Measurements from ENCODE around the gene BRI3.
"Not testable (repeated sequence)": the region's sequence is repeated elsewhere in the genome, so short reads cannot be mapped to it uniquely, and the experiment has no call there.

Gene BRI3

GRCh38 chr7:98315318-98315993 lies 34.0 kb downstream of the BRI3 start:
- no peak for DNase-seq (ENCODE audit: low read depth)

GRCh38 chr7:98315994-98316527 lies 34.6 kb downstream of the BRI3 start:
- not testable (repeated sequence) for DNase-seq (ENCODE audit: low read depth)

- DNase-seq (ENCODE audit: low read depth), result no peak
These were observed 36.0 kb downstream of the BRI3 start for GRCh38 chr7:98317366-98318040.

- no peak for DNase-seq (ENCODE audit: low read depth)
These were observed 37.7 kb downstream of the BRI3 start for GRCh38 chr7:98319176-98319575.

- DNase-seq (ENCODE audit: low read depth), result no peak
These were observed 39.8 kb downstream of the BRI3 start for GRCh38 chr7:98321301-98321700.

- no peak for DNase-seq (ENCODE audit: low read depth)
These were observed 41.1 kb downstream of the BRI3 start for GRCh38 chr7:98322331-98323270.

- no peak for DNase-seq (ENCODE audit: low read depth)
These were observed 42.3 kb downstream of the BRI3 start for GRCh38 chr7:98323597-98324322.

- no peak for DNase-seq (ENCODE audit: low read depth)
These were observed 43.3 kb downstream of the BRI3 start for GRCh38 chr7:98324782-98325181.

GRCh38 chr7:98329100-98329790 lies 47.8 kb downstream of the BRI3 start:
- DNase-seq (ENCODE audit: low read depth), result no peak

- no peak for DNase-seq (ENCODE audit: low read depth)
These were observed 48.4 kb downstream of the BRI3 start for GRCh38 chr7:98329791-98330373.

- no peak for DNase-seq (ENCODE audit: low read depth)
These were observed 49.5 kb downstream of the BRI3 start for GRCh38 chr7:98330926-98331529.

GRCh38 chr7:98334081-98334480 lies 52.6 kb downstream of the BRI3 start:
- DNase-seq (ENCODE audit: low read depth), result no peak

GRCh38 chr7:98335411-98335977 lies 54.0 kb downstream of the BRI3 start:
- no peak for DNase-seq (ENCODE audit: low read depth)

GRCh38 chr7:98338441-98338840 lies 57.0 kb downstream of the BRI3 start:
- DNase-seq (ENCODE audit: low read depth), result no peak

- no peak for DNase-seq (ENCODE audit: low read depth)
These were observed 57.6 kb downstream of the BRI3 start for GRCh38 chr7:98339043-98339442.

- no peak for DNase-seq (ENCODE audit: low read depth)
These were observed 59.6 kb downstream of the BRI3 start for GRCh38 chr7:98341106-98341505.

Data from activated T-cell treated with anti-CD3 and anti-CD28 coated beads for 48 hours (primary cell).